HEK293 (cell line): ENCODE measurements around the gene STYXL1.

Experiments used
- CTCF ChIA-PET: fragments of 350-600 bp; formaldehyde crosslinking; extraction: SDS; loops from one replicate; lab custom pipeline; 2021; ENCODE audit warnings: antibody characterized with exemption; lab: Yijun Ruan, JAX
- POLR2A ChIA-PET: fragments of 300-600 bp; formaldehyde crosslinking; extraction: SDS; loops from one replicate; lab custom pipeline; 2020; ENCODE audit warnings: antibody characterized with exemption, inconsistent platforms; lab: Yijun Ruan, JAX
- H3K27ac ChIP-seq: fragments of 200-500 bp; sonication (Bioruptor generic); 2 replicates; pipeline ENCODE4 v1.5.1; 2014; ENCODE audit warnings: low read depth, low read length, control low read depth, inconsistent platforms; ENCODE audit errors: extremely low read depth
- H3K36me3 ChIP-seq, 2 experiments: fragments of 200-500 bp in 1 of 2; sonication (Bioruptor generic) in 1 of 2; 1 replicate in 1 of 2; 2 replicates in 1 of 2; pipeline ENCODE4 v1.5.1; 2014 to 2017; ENCODE audit warnings: inconsistent platforms in 2 of 2, low read length in 2 of 2; ENCODE audit not compliant: control insufficient read depth in 2 of 2, insufficient read depth in 1 of 2
- H3K4me1 ChIP-seq: fragments of 200-500 bp; sonication (Bioruptor generic); 2 replicates; pipeline ENCODE4 v1.5.1; 2014; ENCODE audit warnings: mild to moderate bottlenecking, low read length, inconsistent platforms; ENCODE audit not compliant: control insufficient read depth, insufficient read depth
- H3K4me3 ChIP-seq: 2 replicates; pipeline ENCODE4 v1.5.1; 2011; ENCODE audit warnings: low read depth, mild to moderate bottlenecking, control low read depth, low read length, moderate library complexity
- H3K9me3 ChIP-seq: fragments of 200-500 bp; sonication (Bioruptor generic); 2 replicates; pipeline ENCODE4 v1.5.1; 2014; ENCODE audit warnings: low read depth, low read length, inconsistent platforms; ENCODE audit not compliant: control insufficient read depth, insufficient read depth
- KLF16 ChIP-seq: fragments of 450-650 bp; formaldehyde crosslinking; IDR thresholded peaks from 2 replicates; pipeline ENCODE4 v1.5.1; 2017; ENCODE audit warnings: missing biosample characterization, missing genetic modification characterization
- SALL2 ChIP-seq: fragments of 450-650 bp; formaldehyde crosslinking; IDR thresholded peaks from 2 replicates; pipeline ENCODE4 v1.5.0; 2017; ENCODE audit warnings: missing biosample characterization, mild to moderate bottlenecking, missing genetic modification characterization, borderline replicate concordance
- SP3 ChIP-seq: fragments of 450-650 bp; formaldehyde crosslinking; IDR thresholded peaks from 2 replicates; pipeline ENCODE4 v1.5.1; 2016; ENCODE audit warnings: missing biosample characterization, missing genetic modification characterization
- ZBTB21 ChIP-seq: fragments of 450-650 bp; formaldehyde crosslinking; IDR thresholded peaks from 2 replicates; pipeline ENCODE4 v1.5.1; 2017; ENCODE audit warnings: missing biosample characterization, missing genetic modification characterization
- ZBTB48 ChIP-seq: fragments of 450-650 bp; formaldehyde crosslinking; IDR thresholded peaks from 2 replicates; pipeline ENCODE4 v1.5.1; 2016; ENCODE audit warnings: missing biosample characterization, missing genetic modification characterization
- ZBTB6 ChIP-seq: fragments of 450-650 bp; formaldehyde crosslinking; IDR thresholded peaks from 2 replicates; pipeline ENCODE4 v1.5.1; 2017; ENCODE audit warnings: missing biosample characterization, missing genetic modification characterization
- ZNF19 ChIP-seq: fragments of 450-650 bp; formaldehyde crosslinking; IDR thresholded peaks from 2 replicates; pipeline ENCODE4; 2016; ENCODE audit warnings: missing biosample characterization, missing genetic modification characterization, low read depth
- ZNF366 ChIP-seq: fragments of 450-650 bp; formaldehyde crosslinking; conservative IDR thresholded peaks from 2 replicates; pipeline ENCODE4 v1.5.1; 2016; ENCODE audit warnings: missing biosample characterization, missing genetic modification characterization
- ZNF398 ChIP-seq: fragments of 450-650 bp; formaldehyde crosslinking; IDR thresholded peaks from 2 replicates; pipeline ENCODE4 v1.5.1; 2017; ENCODE audit warnings: missing biosample characterization, missing genetic modification characterization
- ZNF449 ChIP-seq: fragments of 450-650 bp; formaldehyde crosslinking; IDR thresholded peaks from 2 replicates; pipeline ENCODE4 v1.5.1; 2017; ENCODE audit warnings: missing biosample characterization, mild to moderate bottlenecking, missing genetic modification characterization, moderate library complexity
- ZNF518A ChIP-seq: fragments of 450-650 bp; formaldehyde crosslinking; conservative IDR thresholded peaks from 2 replicates; pipeline ENCODE4 v1.5.1; 2016; ENCODE audit warnings: low read depth, missing biosample characterization, missing genetic modification characterization
- ZNF529 ChIP-seq: fragments of 450-650 bp; formaldehyde crosslinking; IDR thresholded peaks from 2 replicates; pipeline ENCODE4 v1.5.1; 2017; ENCODE audit warnings: missing genetic modification characterization, missing biosample characterization; ENCODE audit not compliant: insufficient replicate concordance
- ZNF530 ChIP-seq: fragments of 450-650 bp; formaldehyde crosslinking; IDR thresholded peaks from 2 replicates; pipeline ENCODE4 v1.5.1; 2016; ENCODE audit warnings: low read depth, missing biosample characterization, missing genetic modification characterization
- ZNF701 ChIP-seq: fragments of 450-650 bp; formaldehyde crosslinking; IDR thresholded peaks from 2 replicates; pipeline ENCODE4 v1.5.1; 2016; ENCODE audit warnings: missing biosample characterization, missing genetic modification characterization
- ZSCAN4 ChIP-seq: fragments of 450-650 bp; formaldehyde crosslinking; IDR thresholded peaks from 2 replicates; pipeline ENCODE4 v1.5.1; 2017; ENCODE audit warnings: missing biosample characterization, missing genetic modification characterization

STYXL1 gene

GRCh38 chr7:75971309-75971960, 76.4 kb downstream of the STYXL1 start:
- no peak overlapping the region for H3K4me3 ChIP-seq
- ChIA-PET CTCF (interaction anchor here (0.6 kb wide), 1 partner anchor 326 kb away, joined by 3 read pairs; no protein-coding TSS in a partner anchor), POLR2A (interaction anchor here (0.6 kb wide), 1 partner anchor 76 kb away, joined by 5 read pairs; no protein-coding TSS in a partner anchor)
- H3K27ac ChIP-seq = no peak overlapping the region
- TF ChIP-seq ZNF449 (tag by site-specific recombination) = no peak
- no peak for TF ChIP-seq ZNF366 (tag by site-specific recombination)
- TF ChIP-seq SP3 (tag by site-specific recombination) = no peak
- TF ChIP-seq SALL2 (tag by site-specific recombination) = no peak
- no peak for TF ChIP-seq ZBTB48 (tag by site-specific recombination)
- TF ChIP-seq ZNF398 (tag by site-specific recombination) = no peak
- no peak for TF ChIP-seq ZNF19 (tag by site-specific recombination)
- TF ChIP-seq ZNF529 (tag by site-specific recombination) = no peak
- no peak for TF ChIP-seq ZNF701 (tag by site-specific recombination)
- TF ChIP-seq ZNF518A = no peak
- TF ChIP-seq ZBTB6 (tag by site-specific recombination) = no peak
- TF ChIP-seq ZNF530 (tag by site-specific recombination) = no peak
- no peak for TF ChIP-seq ZBTB21 (tag by site-specific recombination)
- no peak for TF ChIP-seq KLF16 (tag by site-specific recombination)
- TF ChIP-seq ZSCAN4 = no peak
- H3K36me3 ChIP-seq = peaks cover 3 to 13% of the 10 kb centered on the region in 2 experiments; a peak in 2 of 3 replicates
- no peaks in the 10 kb centered on the region for H3K4me1 ChIP-seq
- no peaks in the 10 kb centered on the region for H3K9me3 ChIP-seq
